GM18508 (cell line): ENCODE results near the gene ADCY5.
"Not testable (repeated sequence)": the region's sequence is repeated elsewhere in the genome, so short reads cannot be mapped to it uniquely, and the experiment has no call there.

Experiments
- ATAC-seq: cut with Tn5 transposase; IDR thresholded peaks from one replicate; pipeline ENCODE4 v1.9.1; 2021; ENCODE audit warnings: moderate number of reproducible peaks; ENCODE audit not compliant: insufficient read depth, unreplicated experiment

The ADCY5 gene

DNA sequence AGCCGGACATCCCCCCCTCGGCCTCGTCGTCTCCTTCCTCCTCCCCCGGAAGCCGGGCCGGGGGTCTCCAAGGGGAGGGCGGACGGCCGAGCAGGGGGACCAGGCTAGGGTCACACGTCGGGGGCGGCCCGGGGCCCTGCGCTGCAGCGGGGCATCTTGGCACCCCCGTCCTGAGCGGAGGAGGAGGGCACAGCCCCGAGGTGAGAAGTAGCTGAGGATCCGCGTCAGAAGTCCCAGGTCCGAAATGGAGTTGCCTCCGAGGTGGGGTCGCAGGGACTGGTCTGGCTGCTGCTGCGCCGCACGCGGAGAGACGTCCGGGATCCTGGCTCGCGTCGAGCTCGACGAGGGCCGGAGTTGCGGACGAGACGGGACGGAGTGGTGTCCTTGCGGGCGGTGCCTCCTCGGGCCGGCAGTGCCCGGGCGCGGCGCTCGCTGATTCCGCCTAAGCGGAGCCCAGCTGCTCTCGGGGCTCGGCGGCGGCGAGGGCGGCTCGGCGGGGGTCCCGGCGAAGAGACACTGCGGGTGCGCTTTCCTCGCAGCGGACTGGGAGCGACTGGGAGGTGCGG lies at the start of gene ADCY5:
ADCY5 (minus strand) TSS at position 555 of the 566 bp plus-strand sequence; CDS start at position 10, 545 bp downstream.
- no peak for ATAC-seq

DNA sequence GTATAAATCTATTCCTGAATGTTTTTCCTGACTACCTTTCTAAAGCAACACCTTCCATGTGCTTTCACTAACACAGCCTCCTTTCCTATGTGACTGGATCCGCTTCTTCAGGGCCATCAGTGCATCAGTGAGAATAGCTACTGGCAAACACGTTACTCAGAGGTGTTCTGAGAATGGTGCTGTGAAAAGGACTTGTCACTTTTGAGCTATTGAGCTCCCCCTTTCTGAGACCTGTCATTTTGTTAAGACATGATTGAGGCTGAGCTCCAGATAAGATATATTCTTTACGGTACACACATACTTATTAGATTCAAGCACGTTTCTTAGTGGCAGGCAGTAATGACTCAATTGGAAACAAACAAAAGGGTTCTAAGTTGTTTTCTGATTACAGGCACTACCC lies 45.0 kb upstream of the ADCY5 start:
- ATAC-seq: no peak

DNA sequence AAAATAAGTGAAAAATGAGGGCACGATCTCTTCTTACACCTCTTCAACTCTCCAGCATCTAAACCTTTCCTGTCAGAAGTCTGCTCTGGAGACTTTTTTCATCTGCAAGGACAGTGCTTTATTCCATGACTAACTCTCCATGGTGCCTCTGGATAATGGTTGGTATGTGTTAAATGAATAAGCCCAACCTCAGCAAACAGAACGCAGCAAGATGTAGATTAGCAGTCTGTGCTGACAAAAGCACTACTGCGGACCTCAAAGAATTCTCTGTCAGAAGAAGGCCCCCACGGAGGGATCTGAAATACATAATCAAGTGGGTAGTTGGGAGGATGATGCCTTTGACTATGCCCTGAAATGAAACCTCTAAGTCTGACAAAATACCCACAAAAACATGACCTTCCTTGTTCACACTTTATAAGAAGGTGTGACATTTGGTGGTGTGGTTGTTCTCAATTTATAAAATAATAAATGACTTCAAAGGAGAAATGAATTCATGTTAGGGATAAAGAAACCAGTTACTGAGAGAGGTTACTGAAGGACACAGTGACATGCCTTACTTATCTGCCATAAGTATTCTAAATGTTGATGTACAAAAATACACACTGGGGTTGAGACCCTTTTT lies 43.2 kb upstream of the ADCY5 start:
- ATAC-seq: no peak

DNA sequence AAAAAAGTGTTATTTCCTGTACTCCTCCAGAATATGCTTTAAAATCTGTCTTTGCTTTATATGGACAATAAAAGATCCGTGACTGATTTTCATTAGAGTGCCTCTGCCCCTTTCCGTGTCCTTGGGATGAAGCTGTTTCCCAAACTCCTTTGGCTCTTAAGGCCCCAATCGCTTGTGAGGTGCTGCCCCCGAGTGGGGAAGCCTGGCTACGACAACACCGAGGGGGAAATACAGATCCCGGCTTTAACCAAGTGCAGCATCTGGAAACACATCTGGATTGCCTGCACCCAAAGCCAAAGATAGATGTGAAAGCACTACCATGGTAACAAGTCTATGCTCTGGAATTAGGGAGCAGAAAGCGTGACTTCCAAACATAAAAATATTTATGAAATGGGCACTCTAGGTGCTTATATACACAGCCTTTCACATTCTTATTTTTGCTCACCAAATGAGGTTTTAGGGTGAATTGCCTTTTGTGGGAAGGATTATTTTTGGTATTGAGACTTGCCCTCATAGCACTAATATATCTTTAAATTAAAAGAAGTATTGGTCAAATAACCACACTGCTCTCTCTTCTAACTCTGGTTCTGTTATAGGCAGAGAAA lies 40.6 kb upstream of the ADCY5 start:
- no peak for ATAC-seq

DNA sequence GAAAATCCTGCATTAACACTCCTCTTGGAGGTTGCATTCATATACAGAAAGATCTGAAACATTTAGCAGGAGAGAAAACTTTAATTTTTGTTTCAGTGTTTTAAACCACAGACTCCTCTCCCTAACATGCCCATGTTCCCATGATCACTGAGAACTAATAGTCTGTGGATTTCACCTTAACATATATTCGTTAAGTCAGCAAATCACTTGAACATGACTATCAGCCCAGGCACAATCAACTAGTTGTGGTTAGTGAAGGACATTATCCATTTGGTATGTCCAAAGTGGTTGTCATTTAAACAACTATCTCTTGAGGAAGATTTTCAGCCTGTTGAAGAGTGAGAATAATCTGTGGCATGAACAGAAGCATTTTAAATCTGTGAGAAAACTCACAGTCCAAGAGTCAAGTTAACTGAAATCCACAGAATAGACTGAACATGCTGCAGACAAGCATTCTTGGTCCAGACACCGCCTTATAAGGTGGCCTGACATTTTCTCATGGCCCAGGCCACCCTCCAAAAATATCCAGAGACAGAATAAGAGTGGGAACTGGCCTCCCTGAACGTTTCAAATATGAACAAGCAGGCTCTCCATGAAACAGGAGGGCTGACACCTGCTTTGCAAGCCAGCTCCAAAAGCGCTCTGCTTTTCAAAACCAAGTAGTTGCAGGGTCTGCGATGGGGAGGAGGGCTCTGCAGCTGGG lies 39.9 kb upstream of the ADCY5 start:
- no peak for ATAC-seq

DNA sequence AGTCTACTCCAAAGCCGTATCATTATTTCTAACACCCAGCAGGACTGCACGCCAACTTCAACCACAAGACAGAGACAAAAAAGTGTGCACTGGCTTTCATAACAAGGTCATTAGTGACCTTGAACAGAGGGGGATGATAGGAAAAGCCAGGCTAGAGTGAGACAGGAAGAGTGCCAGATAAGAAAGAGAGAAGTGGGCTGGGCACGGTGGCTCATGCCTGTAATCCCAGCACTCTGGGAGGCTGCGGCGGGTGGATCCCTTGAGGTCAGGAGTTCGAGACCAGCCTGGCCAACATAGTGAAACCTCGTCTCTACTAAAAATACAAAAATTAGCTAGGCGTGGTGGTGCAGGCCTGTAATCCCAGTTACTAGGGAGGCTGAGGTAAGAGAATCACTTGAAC lies 38.2 kb upstream of the ADCY5 start:
- ATAC-seq: not testable (repeated sequence)

DNA sequence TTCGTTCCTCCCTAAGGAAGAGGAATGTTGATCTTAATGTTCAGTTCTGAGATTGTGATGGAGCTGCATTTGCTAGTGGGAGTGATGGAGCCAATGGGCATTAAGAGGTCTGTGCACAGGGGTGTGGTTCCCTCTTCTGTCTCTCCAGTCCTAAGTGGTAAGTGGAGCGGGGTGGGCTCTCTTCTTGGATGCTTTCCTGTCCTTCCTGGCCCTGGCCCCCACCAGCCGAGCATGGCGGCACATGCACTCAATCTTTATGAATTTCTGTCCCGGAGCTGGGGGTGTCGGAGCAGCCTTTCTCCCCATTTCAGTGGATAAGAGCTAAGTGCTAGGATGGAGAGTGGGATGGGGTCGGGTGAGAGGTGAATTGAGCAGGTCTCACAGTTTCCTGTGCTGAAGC lies 37.6 kb upstream of the ADCY5 start:
- ATAC-seq: no peak

DNA sequence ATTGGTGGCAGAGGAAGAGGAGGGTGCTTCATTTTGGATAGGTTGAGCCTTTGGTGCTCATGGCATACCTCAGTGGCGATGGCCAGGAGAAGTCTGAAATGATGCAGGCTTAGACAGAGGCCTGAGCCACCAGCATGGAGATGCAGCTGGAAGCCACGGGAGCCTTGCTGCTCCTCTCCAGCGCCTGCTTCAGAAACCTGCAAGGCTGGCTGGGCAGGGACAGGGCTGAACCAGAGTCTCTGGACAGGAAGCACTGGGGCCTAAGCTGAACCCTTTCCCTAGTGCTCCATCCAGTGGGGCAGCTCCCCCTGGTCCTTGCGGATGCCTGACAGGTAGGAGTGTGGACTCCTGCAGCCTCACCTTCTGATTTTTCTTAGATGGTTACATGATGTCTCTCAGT lies 36.7 kb upstream of the ADCY5 start:
- no peak for ATAC-seq

DNA sequence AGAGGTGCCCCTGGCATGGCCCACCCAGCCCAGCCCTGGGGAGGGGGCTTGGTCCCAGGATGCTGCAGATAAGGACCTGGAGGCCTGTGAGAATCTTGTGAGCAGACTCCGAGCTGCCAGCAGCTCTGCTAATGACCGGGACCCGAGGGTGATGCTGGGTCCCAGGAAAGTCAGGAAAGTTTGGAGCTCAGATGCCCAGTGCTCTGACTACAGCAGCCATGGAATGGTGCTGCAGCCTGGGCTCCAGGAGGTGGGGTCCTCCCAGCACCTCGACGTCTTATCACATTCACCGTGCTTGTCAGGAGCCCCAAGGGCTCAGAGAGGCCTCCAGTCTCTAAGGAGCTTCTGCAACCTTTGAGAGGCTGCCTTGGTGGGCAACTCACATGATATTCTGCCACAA lies 34.3 kb upstream of the ADCY5 start:
- ATAC-seq: no peak

DNA sequence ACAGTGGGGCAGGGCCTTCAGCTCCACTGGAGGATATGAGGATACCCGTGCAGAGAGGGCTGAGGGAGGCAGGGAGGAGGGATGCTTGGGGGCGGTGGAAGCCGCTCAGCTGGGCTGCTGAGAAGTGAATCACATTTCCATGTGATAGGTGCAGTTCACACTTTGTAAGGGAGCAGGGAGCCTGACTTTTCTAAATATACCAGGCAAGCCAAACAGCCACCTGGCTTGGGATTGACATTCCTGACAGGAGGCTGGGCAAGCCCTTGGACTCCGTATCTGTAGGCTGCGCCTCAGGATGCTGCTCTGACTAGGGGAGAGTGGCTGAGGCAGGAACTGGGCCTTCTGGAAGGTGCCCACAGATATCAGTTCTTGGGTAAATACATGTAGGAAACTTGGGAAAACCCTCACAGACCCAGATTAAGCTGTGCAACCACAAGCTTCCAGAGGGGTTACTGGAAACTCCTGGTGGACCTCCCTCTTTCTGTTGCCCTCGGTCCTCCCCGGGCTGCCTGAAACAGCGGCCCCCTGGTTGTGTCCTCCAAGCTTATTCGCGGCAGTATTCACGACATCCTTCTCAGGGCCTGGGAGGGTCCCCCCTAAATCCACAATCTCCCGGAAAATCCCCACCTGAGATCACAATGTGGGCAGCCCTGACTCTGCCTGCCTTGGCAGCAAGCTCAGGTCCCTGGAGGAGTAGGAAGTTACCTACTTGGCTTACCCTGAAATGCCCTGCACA lies 33.0 kb upstream of the ADCY5 start:
- no peak for ATAC-seq

DNA sequence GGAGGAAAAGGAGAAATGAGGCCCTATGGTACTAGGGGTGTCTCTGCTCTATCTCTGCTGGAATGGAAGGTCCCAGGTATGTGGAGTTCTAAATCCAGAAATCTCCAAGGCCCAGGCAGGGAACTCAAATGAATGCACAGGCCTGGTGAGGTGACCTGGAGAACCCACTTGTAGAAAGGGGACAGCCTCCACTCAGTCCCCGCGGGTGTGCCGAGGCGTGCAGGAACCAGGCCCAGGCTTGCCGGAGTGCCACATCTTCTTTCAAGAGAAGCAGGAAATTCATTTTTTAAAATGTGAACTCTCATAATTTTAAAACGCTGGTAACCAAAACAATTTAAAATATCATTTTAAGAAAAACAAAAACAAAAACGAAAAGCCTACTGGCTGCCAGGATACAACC lies 32.2 kb upstream of the ADCY5 start:
- no peak for ATAC-seq

DNA sequence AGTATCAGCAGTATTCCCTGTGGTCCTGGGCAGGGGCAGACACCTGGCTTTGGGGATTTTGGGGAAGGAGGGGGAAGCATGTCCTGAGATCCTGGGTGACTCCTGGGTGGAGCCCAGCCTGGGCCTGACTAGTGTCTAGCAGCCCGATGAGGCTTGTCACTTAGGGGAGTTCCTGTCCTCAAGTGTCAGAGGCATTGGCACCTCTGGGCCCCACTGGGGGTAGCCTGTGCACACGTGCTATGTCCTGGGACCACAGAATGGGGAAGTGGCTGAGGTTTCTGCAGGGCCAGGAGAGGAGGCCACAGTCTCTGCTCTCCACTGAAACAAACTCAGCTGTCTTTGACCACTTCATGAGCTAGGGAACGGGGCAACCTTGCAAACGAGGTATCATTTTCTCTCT lies 31.5 kb upstream of the ADCY5 start:
- ATAC-seq: no peak

DNA sequence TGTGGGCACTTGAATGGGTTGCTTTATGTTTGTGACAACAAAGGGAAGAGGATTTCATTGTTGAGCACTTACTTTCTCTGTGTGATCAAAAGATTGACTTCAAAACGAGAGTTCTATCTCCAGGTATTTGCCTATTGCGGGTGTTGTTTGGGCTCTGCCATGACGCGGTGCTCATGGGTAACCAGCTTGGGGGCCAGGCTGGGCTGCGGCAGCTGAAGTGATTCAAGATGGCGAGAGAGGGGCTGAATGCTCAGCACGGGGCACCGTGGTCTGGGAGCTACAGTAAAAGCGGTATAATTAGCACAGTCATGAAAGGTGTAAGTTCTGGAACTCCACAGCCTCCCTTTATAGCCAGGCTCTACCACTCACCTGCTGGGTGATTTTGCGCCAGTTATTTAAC lies 31.0 kb upstream of the ADCY5 start:
- no peak for ATAC-seq

DNA sequence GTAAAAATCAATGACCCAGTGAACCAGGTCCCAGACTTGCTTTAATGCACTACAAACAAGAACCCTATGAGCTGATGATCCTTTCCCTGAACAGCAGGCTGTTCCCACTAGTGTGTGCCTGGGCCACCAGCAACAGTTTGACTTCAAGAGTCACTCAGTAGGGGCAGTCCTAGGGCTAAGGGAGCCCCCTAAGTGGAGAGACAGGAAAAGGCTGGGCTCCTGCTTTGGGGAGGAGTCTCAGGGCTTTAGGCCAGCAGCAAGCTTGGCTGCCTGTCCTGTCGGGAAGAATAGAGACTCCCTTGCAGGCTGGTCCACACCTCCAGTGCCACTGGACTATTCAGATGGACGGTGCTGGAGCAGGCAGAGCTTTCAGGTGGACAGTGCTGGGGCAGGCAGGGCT lies 29.4 kb upstream of the ADCY5 start:
- ATAC-seq: no peak

DNA sequence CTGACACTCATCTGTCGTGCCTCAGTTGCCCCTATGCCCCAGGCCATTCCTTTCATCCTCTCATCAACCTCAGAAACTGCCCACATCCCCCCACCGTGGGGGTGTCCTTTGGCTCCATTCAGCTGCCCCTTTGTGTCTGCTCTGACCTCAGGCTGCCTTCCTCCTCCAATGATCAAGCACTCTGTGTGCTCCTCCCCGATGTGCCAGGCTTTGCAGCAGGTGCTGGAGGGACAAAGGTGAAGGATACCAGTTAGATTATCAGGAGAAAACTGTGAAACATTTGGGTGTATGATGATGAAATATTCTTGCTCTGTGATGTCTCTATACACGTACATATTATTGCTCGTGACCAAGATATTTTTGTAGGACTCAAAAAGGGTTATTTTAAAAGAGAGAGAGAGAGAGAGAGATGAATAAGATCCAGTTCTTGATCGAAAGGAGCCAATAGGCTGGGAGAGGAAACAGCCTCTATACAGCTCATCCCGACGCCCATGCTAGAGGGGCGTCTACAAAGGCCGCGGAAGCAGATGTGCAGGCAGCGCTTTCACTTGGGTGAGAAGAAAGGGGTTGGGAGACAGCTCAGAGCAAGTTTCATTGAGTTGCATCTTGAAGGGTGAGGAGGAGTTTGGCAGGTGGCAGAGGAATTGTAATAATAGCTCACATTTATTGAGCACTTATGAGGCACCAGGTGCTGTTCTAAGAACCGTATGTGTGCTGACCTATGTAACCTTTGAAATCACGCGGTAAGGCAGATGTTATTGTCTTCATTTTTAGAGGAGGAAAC lies 28.3 kb upstream of the ADCY5 start:
- ATAC-seq: no peak

DNA sequence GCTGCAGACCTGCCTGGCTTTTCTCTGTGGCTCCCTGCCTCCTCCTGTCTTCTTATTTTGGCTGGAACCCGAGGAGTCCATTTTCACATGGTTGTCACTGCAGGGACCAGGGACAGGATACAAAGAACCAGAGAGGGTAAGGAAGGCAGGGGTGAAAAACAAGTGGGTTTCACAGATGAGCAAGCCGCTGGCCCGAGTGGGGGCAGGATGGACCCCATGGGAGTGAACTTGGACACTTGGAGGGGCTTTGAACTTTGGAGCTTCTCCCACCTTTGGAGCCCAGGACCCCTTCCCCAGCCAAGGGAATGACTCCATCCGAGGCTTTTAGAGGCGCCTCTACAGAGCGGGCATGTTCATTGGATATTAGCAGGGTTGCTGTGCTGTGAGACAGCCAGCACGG lies 26.9 kb upstream of the ADCY5 start:
- ATAC-seq: no peak

DNA sequence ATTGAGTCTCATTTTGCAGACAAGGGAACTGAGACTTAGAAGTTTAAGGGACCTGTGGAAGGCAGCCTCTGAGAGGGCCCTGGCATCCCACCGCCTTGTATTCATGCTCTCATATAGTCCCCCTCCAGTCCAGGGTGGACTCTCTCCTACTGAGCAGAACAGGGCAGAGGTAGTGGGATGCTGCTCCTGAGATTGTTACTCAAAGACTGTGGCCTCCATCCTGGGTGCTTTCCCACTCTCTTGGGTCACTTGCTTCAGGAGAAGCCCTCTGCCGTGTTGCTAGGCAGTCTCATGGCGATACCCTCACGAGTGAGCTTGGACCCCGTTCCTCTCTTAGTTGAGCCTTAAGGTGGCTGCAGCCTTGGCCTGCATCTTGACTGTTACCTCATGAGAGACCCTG lies 22.2 kb upstream of the ADCY5 start:
- no peak for ATAC-seq

DNA sequence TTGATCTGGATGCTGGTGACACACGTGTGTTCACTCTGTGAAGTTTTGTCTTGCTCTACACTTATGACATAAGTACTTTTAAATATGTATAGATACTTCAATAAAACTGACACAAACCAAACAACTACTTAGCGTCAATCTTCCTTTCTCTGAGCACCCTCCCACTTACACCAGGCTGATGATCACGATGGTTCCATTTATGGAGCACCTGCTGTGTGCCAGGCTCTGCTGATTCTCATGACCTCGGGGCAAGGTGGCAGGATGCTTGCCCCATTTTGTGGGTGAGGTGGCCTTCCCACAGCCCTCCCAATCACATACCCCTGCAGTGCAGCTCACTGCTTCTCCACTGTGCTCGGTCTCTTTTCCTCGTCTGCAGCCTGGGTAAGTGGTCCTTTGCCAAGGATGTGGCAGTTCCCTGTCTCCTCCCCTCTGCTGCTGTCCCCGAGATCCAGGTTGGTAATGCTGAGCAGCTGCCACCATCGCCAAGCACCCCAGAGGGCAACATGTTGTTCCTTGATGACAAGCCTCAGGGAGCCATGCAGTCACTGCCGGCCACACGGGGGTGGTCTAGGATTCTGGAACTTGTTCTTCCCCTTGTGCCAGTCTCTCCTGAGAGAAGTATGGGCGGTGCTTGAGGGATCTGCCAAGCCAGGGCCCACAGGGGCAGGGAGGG lies 20.6 kb upstream of the ADCY5 start:
- no peak for ATAC-seq

DNA sequence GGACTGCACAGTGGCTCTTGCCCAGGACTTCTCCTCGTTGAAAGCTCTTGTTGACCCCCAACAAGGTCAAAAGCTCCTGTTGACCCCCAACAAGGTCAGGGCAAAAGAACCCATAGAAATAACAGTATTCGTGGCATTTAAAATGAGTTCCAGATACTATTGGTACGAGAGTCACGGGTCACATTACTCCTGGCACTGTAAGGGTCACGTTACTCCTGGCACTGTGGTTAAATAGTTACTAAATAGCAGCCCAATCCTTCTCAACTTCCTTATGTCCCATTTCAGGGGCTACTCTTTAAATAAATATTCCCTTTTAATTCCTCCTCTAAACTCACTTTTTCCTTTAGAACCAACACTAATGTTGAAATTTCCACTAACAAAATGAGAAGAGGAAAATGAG lies 18.2 kb upstream of the ADCY5 start:
- ATAC-seq: no peak

DNA sequence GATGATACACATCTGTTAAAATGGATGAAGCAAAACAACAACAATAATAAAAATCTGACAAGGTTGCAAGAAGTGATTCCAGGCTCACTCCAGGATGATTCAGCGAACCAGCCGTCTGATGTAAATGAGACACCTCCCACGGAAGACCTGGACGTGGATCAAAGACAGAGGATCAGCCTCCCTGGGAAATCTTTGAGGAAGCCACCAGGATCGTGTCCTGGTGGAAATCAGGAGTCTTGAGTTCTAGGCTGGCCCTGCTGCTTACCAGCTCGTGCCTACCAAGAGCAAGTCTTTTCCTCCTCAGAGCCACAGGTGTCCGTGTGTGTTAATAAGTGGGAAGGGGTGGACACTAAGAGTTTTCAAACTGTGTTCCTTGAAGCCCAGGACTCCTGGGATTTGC lies 15.3 kb upstream of the ADCY5 start:
- no peak for ATAC-seq
